Cardiac atrium fibroblast (primary cell): Measurements from ENCODE around the gene ZC3H13. TPM values are rescaled to one million over a fixed set of nuclear protein-coding genes. Genes with fewer than 3 reads are reported as not detected.

Experiments used
- total RNA-seq: library from RNA; depleted of rRNA; stranded (reverse); fragments of >200 nt; gene quantifications from 2 replicates; pipeline ENCODE4 v1.2.3, GENCODE V29; 2015

Gene ZC3H13
- 11.0 and 11.7 TPM in 2 replicates for total RNA-seq

GRCh38 chr13:46052319-46053161, at the start of gene ZC3H13:
Gene ZC3H13, minus strand, starts transcription at chr13:46052746. Its CDS starts 7,239 bp downstream, at chr13:46045507.

Other genes starting within 250 kb of the ZC3H13 start
- not detected in 2 replicates for gene SIAH3, start 201.0 kb downstream of the ZC3H13 start, total RNA-seq
- gene CPB2, start 52.3 kb upstream of the ZC3H13 start, total RNA-seq = not detected in 2 replicates
- 0.36 and 11.7 TPM in 2 replicates for gene LCP1, start 129.4 kb upstream of the ZC3H13 start, total RNA-seq
- not detected in 2 replicates for gene LRRC63, start 159.2 kb upstream of the ZC3H13 start, total RNA-seq